ENCODE data around the gene ADAMTSL4.
A peak's percentile ranks its signal among the peaks of the same experiment; 100 is the strongest.
"Not testable (repeated sequence)": the region's sequence is repeated elsewhere in the genome, so short reads cannot be mapped to it uniquely, and the experiment has no call there.

ADAMTSL4 gene

DNA sequence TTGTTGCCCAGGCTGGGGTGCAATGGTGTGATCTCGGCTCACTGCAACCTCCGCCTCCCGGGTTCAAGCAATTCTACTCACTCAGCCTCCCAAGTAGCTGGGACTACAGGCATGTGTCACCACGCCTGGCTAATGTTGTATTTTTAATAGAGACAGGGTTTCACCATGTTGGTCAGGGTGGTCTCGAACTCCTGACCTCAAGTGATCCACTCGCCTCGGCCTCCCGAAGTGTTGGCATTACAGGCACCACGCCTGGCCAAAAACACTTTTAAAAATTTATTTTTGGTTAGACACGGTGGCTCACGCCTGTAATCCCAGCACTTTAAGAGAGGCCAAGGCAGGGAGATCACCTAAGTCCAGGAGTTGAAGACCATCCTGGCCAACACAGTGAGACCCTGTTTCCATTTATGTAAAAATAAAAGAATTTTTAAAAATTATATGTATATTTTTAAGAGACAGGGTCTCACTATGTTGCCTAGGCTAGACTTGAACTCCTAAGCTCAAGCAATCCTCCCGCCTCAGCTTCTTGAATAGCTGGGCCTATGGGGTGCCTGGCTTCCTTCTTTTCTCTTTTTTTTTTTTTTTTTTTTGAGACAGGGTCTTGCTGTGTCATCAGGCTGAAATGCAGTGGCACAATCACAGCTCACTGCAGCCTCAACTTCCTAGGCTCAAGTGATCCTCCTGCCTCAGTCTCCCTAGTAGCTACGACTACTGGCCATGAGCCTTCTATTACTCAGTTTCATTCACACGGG, 16.2 kb downstream of the ADAMTSL4 start:
- H2BK5ac ChIP-seq (ENCODE audit: low read length); H3K23ac ChIP-seq (ENCODE audit: low read length); H3K36me3 ChIP-seq (ENCODE audit: control insufficient read depth, insufficient read depth, low read length); H3K27ac ChIP-seq (ENCODE audit: low read depth, low read length); H3K18ac ChIP-seq (ENCODE audit: low read length); H3K4me2 ChIP-seq (ENCODE audit: low read length); H3K79me1 ChIP-seq (ENCODE audit: low read length); H2BK120ac ChIP-seq (ENCODE audit: low read depth, low read length); DNase-seq; H3K4me3 ChIP-seq (ENCODE audit: low read length); H3K9ac ChIP-seq (ENCODE audit: low read length); H3K56ac ChIP-seq (ENCODE audit: low read length); H4K8ac ChIP-seq (ENCODE audit: low read depth, low read length); H3K27me3 ChIP-seq (ENCODE audit: insufficient read depth, low read length, poor library complexity); H2BK15ac ChIP-seq (replicated peaks; ENCODE audit: low read depth); H2AK5ac ChIP-seq (ENCODE audit: low read length); H4K5ac ChIP-seq (ENCODE audit: low read length); H3K4ac ChIP-seq (ENCODE audit: low read depth, low read length): not testable (repeated sequence)
- WGBS (ENCODE audit: extremely low coverage, insufficient coverage, low lambda C conversion rate): no CpG with 5 or more reads among the region's 14 CpGs
- Histone ChIP-seq H3K4me1 (ENCODE audit: control insufficient read depth, low read depth, low read length) (peaks cover 16% of the 10 kb centered on the region), H3K79me2 (ENCODE audit: control insufficient read depth, insufficient read depth, low read length) (peaks cover 19% of the 10 kb centered on the region)

- no CpG with 5 or more reads among the region's 12 CpGs for WGBS (ENCODE audit: extremely low coverage, insufficient coverage, low lambda C conversion rate)
- no peak overlapping the region for H2BK5ac ChIP-seq (ENCODE audit: low read length)
- no peak overlapping the region for H4K8ac ChIP-seq (ENCODE audit: low read depth, low read length)
- no peaks in the 10 kb centered on the region for H3K27me3 ChIP-seq (ENCODE audit: insufficient read depth, low read length, poor library complexity)
- H3K9ac ChIP-seq (ENCODE audit: low read length): peak overlapping the region; percentile 41
- peak overlapping the region; percentile 69 for H3K56ac ChIP-seq (ENCODE audit: low read length)
- peaks cover 16% of the 10 kb centered on the region for H3K4me1 ChIP-seq (ENCODE audit: control insufficient read depth, low read depth, low read length)
- no peak overlapping the region for H3K4ac ChIP-seq (ENCODE audit: low read depth, low read length)
- no peaks in the 10 kb centered on the region for H3K36me3 ChIP-seq (ENCODE audit: control insufficient read depth, insufficient read depth, low read length)
- peaks cover 9% of the 10 kb centered on the region for H3K79me1 ChIP-seq (ENCODE audit: low read length)
- no peak overlapping the region for H2BK120ac ChIP-seq (ENCODE audit: low read depth, low read length)
- no peak overlapping the region for H2BK15ac ChIP-seq (replicated peaks; ENCODE audit: low read depth)
- no peak overlapping the region for H4K5ac ChIP-seq (ENCODE audit: low read length)
- no peak overlapping the region for H3K23ac ChIP-seq (ENCODE audit: low read length)
- peak overlapping the region; percentile 63 for H3K27ac ChIP-seq (ENCODE audit: low read depth, low read length)
- peak overlapping the region; percentile 62 for H3K18ac ChIP-seq (ENCODE audit: low read length)
- no peak overlapping the region for H3K4me3 ChIP-seq (ENCODE audit: low read length)
- peaks cover 22% of the 10 kb centered on the region for H3K79me2 ChIP-seq (ENCODE audit: control insufficient read depth, insufficient read depth, low read length)
- H3K4me2 ChIP-seq (ENCODE audit: low read length): no peak overlapping the region
- DNase-seq: no peak
- H2AK5ac ChIP-seq (ENCODE audit: low read length): no peak overlapping the region
These were observed 17.6 kb downstream of the ADAMTSL4 start for GRCh38 chr1:150566589-150567340.

DNA sequence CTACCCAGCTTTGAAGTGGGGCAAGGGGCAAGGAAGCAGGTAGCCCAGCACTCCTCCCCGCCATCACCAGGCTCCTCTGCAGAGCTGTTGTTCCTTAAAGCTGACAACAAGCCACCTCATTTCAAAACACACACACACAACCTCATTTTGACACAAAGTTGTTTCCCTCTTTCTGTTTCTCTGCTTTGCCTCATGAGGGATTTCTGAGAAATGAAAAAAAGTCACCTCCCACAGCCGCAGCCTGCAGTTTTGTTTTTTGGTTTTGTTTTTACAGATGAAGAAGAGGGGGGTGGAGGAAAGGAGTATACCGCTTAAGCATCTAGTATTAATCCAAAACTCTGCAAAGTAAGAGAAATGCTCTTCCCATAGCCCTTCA, 18.1 kb downstream of the ADAMTSL4 start:
- H3K9ac ChIP-seq (ENCODE audit: low read length): peak overlapping the region; percentile 41
- H2BK5ac ChIP-seq (ENCODE audit: low read length): no peak overlapping the region
- H3K36me3 ChIP-seq (ENCODE audit: control insufficient read depth, insufficient read depth, low read length): no peaks in the 10 kb centered on the region
- no peak overlapping the region for H2BK120ac ChIP-seq (ENCODE audit: low read depth, low read length)
- H3K4me3 ChIP-seq (ENCODE audit: low read length): no peak overlapping the region
- H3K18ac ChIP-seq (ENCODE audit: low read length): peak overlapping the region; percentile 62
- H3K27ac ChIP-seq (ENCODE audit: low read depth, low read length): peak overlapping the region; percentile 63
- no CpG with 5 or more reads among the region's 3 CpGs for WGBS (ENCODE audit: extremely low coverage, insufficient coverage, low lambda C conversion rate)
- no peaks in the 10 kb centered on the region for H3K27me3 ChIP-seq (ENCODE audit: insufficient read depth, low read length, poor library complexity)
- no peak overlapping the region for H2AK5ac ChIP-seq (ENCODE audit: low read length)
- peak overlapping the region; percentile 14 for H3K4me2 ChIP-seq (ENCODE audit: low read length)
- H3K4me1 ChIP-seq (ENCODE audit: control insufficient read depth, low read depth, low read length): peaks cover 16% of the 10 kb centered on the region
- H3K79me2 ChIP-seq (ENCODE audit: control insufficient read depth, insufficient read depth, low read length): peaks cover 24% of the 10 kb centered on the region
- H3K4ac ChIP-seq (ENCODE audit: low read depth, low read length): no peak overlapping the region
- no peak overlapping the region for H4K8ac ChIP-seq (ENCODE audit: low read depth, low read length)
- no peak overlapping the region for H3K23ac ChIP-seq (ENCODE audit: low read length)
- H3K56ac ChIP-seq (ENCODE audit: low read length): peak overlapping the region; percentile 69
- H3K79me1 ChIP-seq (ENCODE audit: low read length): peaks cover 9% of the 10 kb centered on the region
- DNase-seq: no peak
- H2BK15ac ChIP-seq (replicated peaks; ENCODE audit: low read depth): no peak overlapping the region
- H4K5ac ChIP-seq (ENCODE audit: low read length): no peak overlapping the region

GRCh38 chr1:150567717-150568593, 18.7 kb downstream of the ADAMTSL4 start:
- H3K56ac ChIP-seq (ENCODE audit: low read length): peak overlapping the region; percentile 69
- no peak overlapping the region for H2BK120ac ChIP-seq (ENCODE audit: low read depth, low read length)
- no peak overlapping the region for H3K23ac ChIP-seq (ENCODE audit: low read length)
- peak overlapping the region; percentile 62 for H3K18ac ChIP-seq (ENCODE audit: low read length)
- H3K79me1 ChIP-seq (ENCODE audit: low read length): peaks cover 9% of the 10 kb centered on the region
- H4K8ac ChIP-seq (ENCODE audit: low read depth, low read length): no peak overlapping the region
- H3K4me1 ChIP-seq (ENCODE audit: control insufficient read depth, low read depth, low read length): peaks cover 10% of the 10 kb centered on the region
- WGBS (ENCODE audit: extremely low coverage, insufficient coverage, low lambda C conversion rate): no CpG with 5 or more reads among the region's 10 CpGs
- peak overlapping the region; percentile 14 for H3K4me2 ChIP-seq (ENCODE audit: low read length)
- no peak overlapping the region for H2BK5ac ChIP-seq (ENCODE audit: low read length)
- peaks cover 28% of the 10 kb centered on the region for H3K79me2 ChIP-seq (ENCODE audit: control insufficient read depth, insufficient read depth, low read length)
- H2AK5ac ChIP-seq (ENCODE audit: low read length): no peak overlapping the region
- no peak overlapping the region for H3K4ac ChIP-seq (ENCODE audit: low read depth, low read length)
- H3K9ac ChIP-seq (ENCODE audit: low read length): peak overlapping the region; percentile 41
- no peak overlapping the region for H2BK15ac ChIP-seq (replicated peaks; ENCODE audit: low read depth)
- H3K36me3 ChIP-seq (ENCODE audit: control insufficient read depth, insufficient read depth, low read length): peaks cover under 1% of the 10 kb centered on the region
- no peak overlapping the region for H3K4me3 ChIP-seq (ENCODE audit: low read length)
- peak overlapping the region; percentile 71 for H3K27ac ChIP-seq (ENCODE audit: low read depth, low read length)
- DNase-seq: peak; percentile 99
- H4K5ac ChIP-seq (ENCODE audit: low read length): no peak overlapping the region
- H3K27me3 ChIP-seq (ENCODE audit: insufficient read depth, low read length, poor library complexity): no peaks in the 10 kb centered on the region

DNA sequence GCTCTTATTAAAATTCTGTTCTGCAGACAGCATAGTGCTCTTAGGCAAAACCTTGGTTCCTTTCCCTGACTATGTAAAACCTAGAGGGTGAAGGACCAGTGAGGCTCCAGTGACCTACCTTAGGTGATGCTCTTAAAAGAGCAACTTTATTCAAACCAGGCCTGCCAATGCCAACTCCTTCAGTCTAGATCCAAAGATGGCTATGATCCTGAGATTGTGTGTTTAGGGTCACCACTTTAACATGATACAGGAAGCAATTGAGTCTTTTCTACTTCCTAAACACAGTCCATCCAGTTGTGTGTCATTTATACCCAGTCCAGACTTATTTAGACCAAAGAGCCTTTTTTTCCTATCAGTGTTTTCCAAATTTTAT, 19.4 kb downstream of the ADAMTSL4 start:
- Histone ChIP-seq H3K56ac (ENCODE audit: low read length) (peak overlapping the region; percentile 49), H3K9ac (ENCODE audit: low read length) (peak overlapping the region; percentile 4), H3K79me2 (ENCODE audit: control insufficient read depth, insufficient read depth, low read length) (peaks cover 34% of the 10 kb centered on the region), H3K4me2 (ENCODE audit: low read length) (no peak overlapping the region), H2AK5ac (ENCODE audit: low read length) (no peak overlapping the region), H2BK120ac (ENCODE audit: low read depth, low read length) (no peak overlapping the region), H3K4ac (ENCODE audit: low read depth, low read length) (no peak overlapping the region), H2BK15ac (replicated peaks; ENCODE audit: low read depth) (no peak overlapping the region), H3K79me1 (ENCODE audit: low read length) (peaks cover 10% of the 10 kb centered on the region), H4K8ac (ENCODE audit: low read depth, low read length) (no peak overlapping the region), H3K4me3 (ENCODE audit: low read length) (no peak overlapping the region), H3K36me3 (ENCODE audit: control insufficient read depth, insufficient read depth, low read length) (peaks cover 2% of the 10 kb centered on the region), H3K27ac (ENCODE audit: low read depth, low read length) (peak overlapping the region; percentile 71), H3K27me3 (ENCODE audit: insufficient read depth, low read length, poor library complexity) (no peaks in the 10 kb centered on the region), H3K18ac (ENCODE audit: low read length) (no peak overlapping the region), H3K4me1 (ENCODE audit: control insufficient read depth, low read depth, low read length) (peaks cover 8% of the 10 kb centered on the region), H4K5ac (ENCODE audit: low read length) (no peak overlapping the region), H3K23ac (ENCODE audit: low read length) (no peak overlapping the region), H2BK5ac (ENCODE audit: low read length) (no peak overlapping the region)
- DNase-seq: no peak
